HepG2 (cell line): Measurements from ENCODE around the gene WNK1.

Experiments used
- CBX5 ChIP-seq: sonication (generic); formaldehyde crosslinking; IDR thresholded peaks from 2 replicates; pipeline ENCODE4 v1.4.0; 2020; ENCODE audit warnings: missing genetic modification reagents, borderline replicate concordance
- CTCF ChIP-seq: sonication (generic); formaldehyde crosslinking; IDR thresholded peaks from 2 replicates; pipeline ENCODE4 v1.5.0; 2020; ENCODE audit warnings: mild to moderate bottlenecking, missing genetic modification reagents, moderate library complexity
- EP300 ChIP-seq, 3 experiments: sonication (generic) in 1 of 3; formaldehyde crosslinking in 1 of 3; IDR thresholded peaks; 2 replicates each; pipeline versions ENCODE4 v1.5.1 to v1.6.1; 2011 to 2020; ENCODE audit warnings: low read depth in 2 of 3, low read length in 2 of 3, borderline replicate concordance in 1 of 3, improper control_type of control experiment in 1 of 3, mild to moderate bottlenecking in 1 of 3, missing genetic modification reagents in 1 of 3, moderate library complexity in 1 of 3
- EZH2 ChIP-seq: conservative IDR thresholded peaks from 2 replicates; pipeline ENCODE4 v1.6.1; 2012; ENCODE audit warnings: mild to moderate bottlenecking, low read depth, low read length, moderate library complexity
- ZNF121 ChIP-seq: sonication (generic); formaldehyde crosslinking; IDR thresholded peaks from 2 replicates; pipeline ENCODE4 v1.5.0; 2020; ENCODE audit warnings: mild to moderate bottlenecking, missing genetic modification reagents
- ZNF138 ChIP-seq: sonication (generic); formaldehyde crosslinking; IDR thresholded peaks from 2 replicates; pipeline ENCODE4 v1.5.0; 2020; ENCODE audit warnings: mild to moderate bottlenecking, low read depth, missing genetic modification reagents
- ZNF3 ChIP-seq: IDR thresholded peaks from 2 replicates; pipeline ENCODE4 v1.7.0; 2017; ENCODE audit warnings: inconsistent platforms
- TF ChIP-seq, protein P1 (sequence below): sonication (generic); formaldehyde crosslinking; IDR thresholded peaks from 2 replicates; pipeline ENCODE4 v1.4.0; 2020; ENCODE audit warnings: missing genetic modification reagents
- TF ChIP-seq, protein P2 (sequence below): sonication (generic); formaldehyde crosslinking; IDR thresholded peaks from 2 replicates; pipeline ENCODE4 v1.4.0; 2020; ENCODE audit warnings: low read depth, mild to moderate bottlenecking, missing genetic modification reagents
- TF ChIP-seq, protein P3 (sequence below): sonication (generic); formaldehyde crosslinking; IDR thresholded peaks from 2 replicates; pipeline ENCODE4 v1.4.0; 2020; ENCODE audit warnings: mild to moderate bottlenecking, missing genetic modification reagents

- no peak for TF ChIP-seq EZH2
- TF ChIP-seq, protein P1, sequence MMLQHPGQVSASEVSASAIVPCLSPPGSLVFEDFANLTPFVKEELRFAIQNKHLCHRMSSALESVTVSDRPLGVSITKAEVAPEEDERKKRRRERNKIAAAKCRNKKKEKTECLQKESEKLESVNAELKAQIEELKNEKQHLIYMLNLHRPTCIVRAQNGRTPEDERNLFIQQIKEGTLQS (CRISPR knock-in tag), result no peak
- TF ChIP-seq EP300 (IDR thresholded peaks at IDR 0.05; ENCODE audit: low read depth in 2 of 2, low read length in 2 of 2), result no peak
- TF ChIP-seq EP300 (CRISPR knock-in tag; IDR thresholded peaks at IDR 0.05; ENCODE audit: borderline replicate concordance), result no peak
- no peak for TF ChIP-seq ZNF138 (CRISPR knock-in tag)
- no peak for TF ChIP-seq CBX5 (CRISPR knock-in tag)
- no peak for TF ChIP-seq CTCF
- TF ChIP-seq ZNF121 (CRISPR knock-in tag), result no peak
- TF ChIP-seq, protein P2, sequence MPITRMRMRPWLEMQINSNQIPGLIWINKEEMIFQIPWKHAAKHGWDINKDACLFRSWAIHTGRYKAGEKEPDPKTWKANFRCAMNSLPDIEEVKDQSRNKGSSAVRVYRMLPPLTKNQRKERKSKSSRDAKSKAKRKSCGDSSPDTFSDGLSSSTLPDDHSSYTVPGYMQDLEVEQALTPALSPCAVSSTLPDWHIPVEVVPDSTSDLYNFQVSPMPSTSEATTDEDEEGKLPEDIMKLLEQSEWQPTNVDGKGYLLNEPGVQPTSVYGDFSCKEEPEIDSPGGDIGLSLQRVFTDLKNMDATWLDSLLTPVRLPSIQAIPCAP (CRISPR knock-in tag), result no peak
- no peak for TF ChIP-seq ZNF3
- TF ChIP-seq, protein P3, sequence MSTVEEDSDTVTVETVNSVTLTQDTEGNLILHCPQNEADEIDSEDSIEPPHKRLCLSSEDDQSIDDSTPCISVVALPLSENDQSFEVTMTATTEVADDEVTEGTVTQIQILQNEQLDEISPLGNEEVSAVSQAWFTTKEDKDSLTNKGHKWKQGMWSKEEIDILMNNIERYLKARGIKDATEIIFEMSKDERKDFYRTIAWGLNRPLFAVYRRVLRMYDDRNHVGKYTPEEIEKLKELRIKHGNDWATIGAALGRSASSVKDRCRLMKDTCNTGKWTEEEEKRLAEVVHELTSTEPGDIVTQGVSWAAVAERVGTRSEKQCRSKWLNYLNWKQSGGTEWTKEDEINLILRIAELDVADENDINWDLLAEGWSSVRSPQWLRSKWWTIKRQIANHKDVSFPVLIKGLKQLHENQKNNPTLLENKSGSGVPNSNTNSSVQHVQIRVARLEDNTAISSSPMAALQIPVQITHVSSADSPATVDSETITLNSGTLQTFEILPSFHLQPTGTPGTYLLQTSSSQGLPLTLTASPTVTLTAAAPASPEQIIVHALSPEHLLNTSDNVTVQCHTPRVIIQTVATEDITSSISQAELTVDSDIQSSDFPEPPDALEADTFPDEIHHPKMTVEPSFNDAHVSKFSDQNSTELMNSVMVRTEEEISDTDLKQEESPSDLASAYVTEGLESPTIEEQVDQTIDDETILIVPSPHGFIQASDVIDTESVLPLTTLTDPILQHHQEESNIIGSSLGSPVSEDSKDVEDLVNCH (CRISPR knock-in tag), result no peak
Measured at GRCh38 chr12:817941-818600, 65.7 kb downstream of the WNK1 start.
